GM21515 (cell line): ENCODE data around the gene NTM.

Experiments used
- ATAC-seq: cut with Tn5 transposase; IDR thresholded peaks from one replicate; pipeline ENCODE4 v1.9.1; 2021; ENCODE audit not compliant: unreplicated experiment

NTM gene

DNA sequence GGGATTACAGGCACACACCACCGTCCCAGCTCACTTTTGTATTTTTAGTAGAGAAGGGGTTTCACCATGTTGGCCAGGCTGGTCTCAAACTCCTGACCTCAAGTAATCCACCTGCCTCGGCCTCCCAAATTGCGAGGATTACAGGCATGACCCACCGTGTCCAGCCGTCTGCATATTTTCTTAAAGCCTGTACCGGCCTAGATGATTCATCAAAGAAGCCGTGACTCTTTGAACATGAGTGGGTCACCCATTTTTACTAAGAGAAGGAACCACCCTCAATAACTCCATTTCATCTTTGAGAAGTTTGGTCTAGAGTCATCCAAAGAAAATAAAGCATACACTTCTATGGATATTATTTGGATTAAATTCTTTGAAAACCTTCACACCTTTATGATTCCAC, 388.3 kb downstream of the NTM start:
- ATAC-seq: no peak

DNA sequence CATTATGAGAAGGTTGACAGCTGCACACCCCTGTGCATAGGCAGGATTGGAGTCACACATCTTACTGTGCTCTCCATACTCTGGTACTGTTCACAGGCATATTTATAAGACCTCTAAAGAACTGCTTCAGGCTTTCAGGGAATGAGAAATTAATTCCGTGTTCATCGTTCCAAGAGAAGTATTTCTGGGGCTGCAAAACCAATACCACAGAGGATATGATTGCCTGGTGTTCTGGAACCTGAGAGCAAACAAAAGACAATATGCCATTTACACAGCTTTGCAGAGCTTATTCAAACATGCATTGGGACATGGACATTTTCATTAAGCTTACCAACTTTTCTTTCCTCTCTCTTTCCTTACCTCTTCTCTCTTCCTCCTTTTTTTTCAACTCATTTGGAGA, 388.7 kb downstream of the NTM start:
- ATAC-seq: no peak

DNA sequence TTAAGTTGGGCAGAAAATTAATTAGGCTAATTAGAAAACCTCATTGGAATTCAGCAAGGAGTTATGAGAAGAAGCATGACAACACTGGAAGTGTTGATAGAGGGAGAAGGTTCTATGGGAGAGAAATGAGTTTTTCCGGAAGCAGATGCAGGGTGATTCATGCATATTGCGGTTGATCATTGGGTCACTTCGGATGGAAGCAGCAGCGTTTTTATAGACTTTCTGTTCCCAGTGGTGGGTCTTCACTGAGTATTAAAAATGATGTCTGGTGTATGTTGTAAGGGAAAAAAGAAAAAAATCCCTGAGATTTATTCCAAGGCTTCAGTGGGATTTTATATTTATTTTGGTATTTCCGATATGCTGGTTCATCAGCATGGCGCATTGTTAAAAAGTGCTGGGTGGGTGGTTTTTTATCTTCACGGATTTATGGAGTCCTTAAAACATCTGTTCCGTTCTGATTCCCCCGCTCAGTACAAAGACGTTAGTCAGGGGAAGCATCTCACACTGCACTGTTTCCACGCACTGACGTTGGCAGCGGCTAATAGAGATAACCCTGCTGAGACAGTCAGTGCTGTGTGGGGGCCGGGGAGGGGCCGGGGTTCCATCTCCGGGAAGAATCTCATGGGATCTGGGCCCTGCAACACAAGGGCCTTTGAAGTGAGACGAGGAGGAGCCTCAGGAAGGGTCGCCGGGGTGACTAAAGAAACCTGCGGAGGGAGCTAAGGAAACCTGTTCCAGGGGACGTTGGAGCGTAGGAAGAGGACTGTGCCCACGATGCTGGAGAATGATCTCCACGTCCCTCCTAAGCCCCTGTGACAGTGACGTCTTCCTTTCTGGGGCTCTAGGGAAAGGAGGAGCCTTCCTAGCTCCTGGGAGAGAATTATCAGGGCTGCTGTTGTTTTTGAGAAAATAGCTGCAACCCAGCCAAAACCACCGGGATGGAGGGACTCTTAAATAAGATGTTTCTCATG, 390.0 kb downstream of the NTM start:
- no peak for ATAC-seq

DNA sequence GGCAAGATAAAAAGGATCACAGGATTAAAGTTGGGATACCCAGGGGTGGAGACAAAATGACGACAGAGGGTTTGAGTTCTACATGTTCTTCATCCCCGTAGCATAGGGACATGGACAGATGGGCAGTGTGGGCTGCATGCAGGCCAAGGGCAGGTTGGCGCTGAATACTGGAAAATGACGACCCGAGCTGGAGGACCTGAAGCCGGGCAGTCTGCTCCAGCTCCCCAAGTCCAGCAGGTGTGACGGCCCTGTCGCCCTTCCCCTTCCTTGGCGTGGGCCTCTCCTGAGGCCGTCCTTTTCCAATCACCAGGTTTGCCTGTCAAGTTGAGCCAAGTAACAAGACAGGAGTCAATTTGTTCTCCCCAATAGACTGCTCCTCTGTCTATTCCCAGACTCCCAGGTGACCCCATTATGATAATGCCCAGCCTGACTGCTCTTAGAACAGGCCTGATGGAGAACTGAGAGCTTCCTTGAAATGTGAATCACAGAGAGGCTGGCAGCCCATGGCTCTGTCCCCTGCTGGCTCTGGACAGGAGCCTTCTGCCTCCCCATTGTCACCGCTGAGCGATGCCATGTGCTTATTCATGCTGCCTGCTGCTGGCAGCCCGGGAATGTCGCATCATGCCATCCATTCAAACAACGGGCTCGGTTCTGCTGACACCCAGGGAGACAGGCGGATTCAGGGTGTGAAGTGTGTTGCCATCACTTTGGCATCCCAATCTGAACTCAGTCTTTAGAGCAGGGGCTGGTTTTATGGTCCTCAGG, 392.1 kb downstream of the NTM start:
- ATAC-seq: no peak

DNA sequence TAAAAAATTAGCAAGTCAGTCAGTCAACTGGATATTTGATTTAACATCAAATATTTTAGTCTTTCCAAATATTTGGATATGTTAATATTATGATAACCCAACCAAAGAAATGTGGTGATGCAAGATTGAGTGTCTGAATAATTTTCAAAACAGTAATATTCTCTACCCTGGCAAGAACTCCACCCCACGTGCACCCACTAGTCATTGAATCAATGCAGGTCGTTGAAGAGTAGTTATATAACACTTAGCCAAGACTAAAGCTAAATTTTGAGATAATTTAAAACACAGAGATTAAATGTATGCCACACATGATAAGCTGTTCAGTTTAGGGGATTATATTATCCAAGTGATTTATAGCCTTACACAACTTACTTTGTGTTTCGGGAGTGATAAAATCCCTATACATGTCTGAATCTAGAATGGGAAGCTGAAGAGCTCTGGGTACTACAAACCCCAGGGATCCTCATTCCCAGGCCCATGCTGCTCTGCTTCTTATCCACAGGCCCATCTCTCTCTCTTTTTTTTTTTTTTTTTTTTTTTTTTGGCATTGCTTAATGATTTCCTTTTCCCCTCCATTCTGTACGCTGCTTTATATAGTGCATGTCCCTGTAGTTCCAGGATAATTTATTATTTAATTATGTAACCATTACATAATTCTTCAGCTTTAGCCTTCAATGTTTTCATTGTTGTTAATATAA, 392.9 kb downstream of the NTM start:
- no peak for ATAC-seq

DNA sequence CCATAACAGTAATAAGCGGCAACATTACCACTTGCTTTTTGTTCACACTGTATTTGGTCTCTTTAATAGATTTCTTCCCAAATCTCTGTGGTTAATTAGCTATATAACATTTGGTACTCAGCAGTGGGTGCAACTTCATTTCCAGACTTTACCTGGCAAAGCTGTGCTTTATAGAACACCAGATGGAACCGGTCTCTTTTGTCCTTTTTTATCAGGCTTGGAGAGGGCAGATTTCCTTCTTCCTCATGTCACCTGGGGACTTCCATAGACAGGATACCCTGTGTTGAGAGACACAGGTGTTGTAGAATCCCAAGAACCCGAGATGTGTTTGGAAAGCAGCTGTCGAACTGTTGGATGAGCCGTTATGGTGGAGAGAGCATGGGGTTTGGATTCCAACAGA, 393.7 kb downstream of the NTM start:
- ATAC-seq: no peak

DNA sequence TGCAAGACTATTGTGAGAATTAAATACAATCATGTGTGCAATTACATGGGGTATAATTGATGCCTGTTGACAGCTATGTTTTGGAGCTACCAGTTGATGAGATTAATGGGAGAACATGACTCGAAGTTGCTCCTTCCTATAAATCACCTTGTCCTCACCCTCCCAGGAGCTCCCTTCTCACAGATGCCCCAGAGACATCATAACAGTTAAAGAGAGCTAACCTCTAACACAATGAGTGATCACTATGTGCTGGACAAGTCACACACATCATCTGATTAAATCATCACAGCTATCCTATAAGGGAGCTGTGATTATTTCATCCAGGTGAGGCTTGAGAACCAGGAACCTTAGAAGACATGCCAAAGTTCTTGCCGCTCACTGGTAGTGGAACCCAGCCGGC, 394.2 kb downstream of the NTM start:
- no peak for ATAC-seq

DNA sequence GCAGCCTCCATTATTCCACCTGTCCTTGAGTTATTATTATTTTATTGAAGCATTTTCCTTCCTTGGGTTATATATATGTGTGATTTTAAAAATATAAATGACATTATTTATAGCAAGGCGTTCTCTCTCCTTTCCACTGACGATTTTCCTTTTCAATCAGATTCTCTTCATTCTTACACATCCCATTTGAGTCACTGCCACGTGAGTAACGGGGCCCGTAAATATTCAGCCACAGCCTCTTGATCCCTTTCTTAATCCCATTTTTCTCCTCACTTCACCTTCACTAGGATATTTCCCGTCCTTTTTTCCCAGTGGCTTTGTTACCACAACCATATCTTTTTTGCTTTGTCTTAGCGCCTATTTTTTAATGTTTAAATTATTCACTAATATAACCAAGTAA, 396.2 kb downstream of the NTM start:
- ATAC-seq: no peak

DNA sequence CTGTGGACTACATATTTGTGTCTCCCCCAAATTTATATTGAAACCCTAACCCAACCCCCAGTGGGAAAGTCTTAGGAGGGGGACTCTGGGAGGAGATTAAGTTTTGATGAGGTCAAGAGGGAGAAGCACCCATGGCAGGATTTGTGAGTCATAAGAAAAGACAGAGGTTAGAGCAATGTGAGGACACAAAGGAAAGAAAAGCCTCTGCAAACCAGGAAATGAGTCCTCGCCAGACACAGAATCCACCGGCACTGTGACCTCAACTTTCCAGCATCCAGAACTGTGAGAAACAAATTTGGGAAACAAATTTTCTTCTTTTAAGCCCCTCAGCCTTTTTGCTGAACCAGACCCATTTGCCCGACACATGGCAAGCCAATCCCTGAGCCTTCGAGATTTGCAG, 397.0 kb downstream of the NTM start:
- no peak for ATAC-seq

DNA sequence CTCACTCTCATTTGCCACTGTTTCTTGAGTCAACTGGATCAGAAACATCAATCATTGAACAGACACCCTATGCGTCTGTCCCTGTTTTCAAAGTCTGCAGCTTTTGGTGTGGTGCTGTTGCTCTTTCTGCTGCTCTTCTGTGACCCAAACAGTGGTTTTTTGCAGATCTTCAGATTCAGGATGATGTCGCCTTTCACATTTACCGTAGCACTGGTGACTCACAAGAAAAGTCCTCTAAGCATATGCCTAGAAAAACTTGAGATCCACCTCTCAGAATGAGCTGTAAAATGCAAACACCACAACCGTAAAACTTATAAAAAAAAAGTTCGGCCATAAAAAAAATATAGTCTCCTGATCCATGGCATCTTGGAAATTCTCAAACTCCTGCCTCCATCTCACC, 400.4 kb downstream of the NTM start:
- ATAC-seq: no peak

DNA sequence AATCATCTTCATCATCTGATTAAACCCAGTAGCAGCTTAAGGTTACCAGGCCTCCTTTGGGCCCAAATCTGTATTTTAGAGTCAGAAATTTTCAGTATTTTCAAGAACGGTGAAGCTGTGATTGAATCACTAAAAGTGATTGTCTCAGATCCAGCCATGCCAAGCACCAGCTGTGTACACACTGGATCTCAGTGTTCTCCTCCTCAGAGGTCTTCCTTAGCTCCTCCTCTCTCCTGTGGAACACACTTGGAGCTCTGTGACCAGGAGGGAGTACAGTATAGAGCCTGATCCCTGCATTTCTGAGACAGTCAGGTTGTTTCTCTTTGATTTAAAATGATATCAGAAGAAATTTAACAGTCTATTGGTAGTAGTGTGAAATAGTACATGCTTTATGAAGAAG, 401.1 kb downstream of the NTM start:
- no peak for ATAC-seq

DNA sequence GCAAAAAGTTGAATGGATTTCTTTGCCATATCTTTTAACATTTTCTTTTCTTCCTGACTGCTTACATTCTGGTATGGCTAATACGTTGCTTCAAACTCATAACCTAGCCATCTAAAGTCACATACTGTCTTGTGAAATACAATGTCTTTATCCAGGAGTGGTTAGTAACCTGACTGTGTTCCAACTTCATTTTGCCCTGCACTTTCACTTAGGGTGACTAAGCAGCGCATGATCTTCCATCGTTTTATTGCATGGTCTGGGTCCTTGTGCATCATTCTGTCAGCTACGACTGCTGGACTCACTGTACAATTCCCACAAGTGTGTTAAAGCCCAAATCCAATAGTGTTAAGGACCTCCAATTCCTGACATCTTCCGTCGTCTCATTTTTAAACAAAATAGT, 403.2 kb downstream of the NTM start:
- ATAC-seq: no peak

DNA sequence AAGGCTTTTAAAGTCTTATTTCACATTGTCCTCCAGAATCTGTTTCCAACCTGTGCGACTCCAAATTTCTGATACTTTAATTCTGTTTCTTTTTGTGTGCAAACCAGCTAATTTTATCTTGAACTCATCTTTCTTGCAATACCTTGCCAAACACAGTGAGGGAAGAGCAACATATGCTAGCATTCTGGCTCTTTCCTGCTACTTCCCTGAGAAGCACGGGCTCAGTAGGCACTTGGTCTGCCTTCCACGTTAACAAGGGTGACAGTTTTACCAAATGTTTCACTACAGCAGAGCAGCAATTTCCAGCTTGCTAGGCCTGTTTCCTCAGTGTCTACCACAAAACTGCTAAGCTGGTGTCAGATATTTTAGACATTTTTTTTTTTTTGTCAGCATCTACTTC, 405.8 kb downstream of the NTM start:
- no peak for ATAC-seq

DNA sequence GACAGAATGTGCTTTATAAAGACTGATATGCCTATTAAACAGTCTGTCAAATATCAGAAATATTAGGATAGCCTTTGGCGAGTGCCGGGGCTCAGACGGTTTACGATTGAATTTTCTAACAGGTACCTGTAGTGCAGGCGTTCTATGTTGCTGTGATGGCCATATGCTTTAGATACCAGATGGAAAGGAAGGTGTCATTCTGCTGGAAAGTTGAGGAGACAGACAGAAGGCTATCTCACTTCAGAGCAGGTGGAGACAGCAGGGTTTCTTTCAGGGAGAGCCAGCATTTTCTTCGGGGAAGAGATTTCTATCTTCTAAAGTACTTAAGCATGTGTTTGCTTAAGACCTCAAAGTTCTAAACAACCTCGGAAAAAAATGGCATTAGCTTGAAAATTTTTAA, 415.4 kb downstream of the NTM start:
- no peak for ATAC-seq

DNA sequence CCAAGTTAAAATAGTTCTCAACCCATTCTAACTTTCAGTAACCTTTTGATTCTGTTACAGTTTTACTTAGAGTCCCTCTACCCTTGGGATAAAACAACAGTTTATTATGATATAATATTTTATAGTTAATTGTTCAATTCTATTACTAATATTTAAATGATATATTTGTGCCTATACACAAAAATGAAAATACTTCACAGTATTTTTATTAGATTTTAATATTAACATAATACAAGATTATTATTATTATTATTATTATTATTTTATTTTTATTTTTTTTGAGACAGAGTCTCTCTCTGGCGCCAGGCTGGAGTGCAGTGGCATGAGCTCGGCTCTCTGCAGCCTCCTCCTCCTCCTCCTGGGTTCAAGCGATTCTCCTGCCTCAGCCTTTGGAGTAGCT, 416.7 kb downstream of the NTM start:
- no peak for ATAC-seq

DNA sequence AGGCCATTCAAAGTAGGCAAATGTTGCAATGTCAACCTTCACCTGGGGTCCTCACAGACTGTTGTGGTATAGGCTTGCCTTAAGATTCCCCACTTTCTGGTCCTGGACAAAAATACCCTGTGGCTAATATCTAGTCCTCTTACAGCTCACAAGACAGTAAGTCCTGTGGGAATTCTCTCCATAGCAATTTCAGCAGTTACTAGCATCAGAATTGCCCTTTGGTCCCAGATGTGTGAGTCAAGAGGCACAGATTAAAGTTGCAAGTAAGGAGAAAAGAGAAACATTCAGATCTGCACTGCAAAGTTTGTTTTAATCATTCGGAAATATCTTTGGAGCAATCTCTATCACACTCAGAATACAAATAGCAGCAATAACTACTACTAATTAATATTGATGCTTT, 420.2 kb downstream of the NTM start:
- ATAC-seq: no peak

DNA sequence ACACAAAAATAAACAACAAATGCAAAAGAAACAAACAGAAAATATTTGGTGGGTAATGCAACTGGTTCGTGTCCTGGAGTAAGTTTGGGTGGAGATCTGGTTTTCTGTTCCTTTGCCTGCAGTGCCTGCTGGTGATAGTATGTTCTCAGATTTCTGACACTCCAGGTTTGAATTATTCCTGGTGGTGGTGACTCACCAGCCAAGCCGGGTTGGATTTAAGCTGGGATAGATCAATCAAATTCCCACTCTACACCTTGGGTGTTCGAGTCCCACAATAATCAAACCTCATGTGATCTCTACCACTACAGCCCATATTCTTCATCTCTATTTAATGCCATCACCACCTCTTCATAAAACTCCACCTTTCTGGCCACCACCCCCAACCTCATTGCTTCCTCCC, 421.8 kb downstream of the NTM start:
- no peak for ATAC-seq

DNA sequence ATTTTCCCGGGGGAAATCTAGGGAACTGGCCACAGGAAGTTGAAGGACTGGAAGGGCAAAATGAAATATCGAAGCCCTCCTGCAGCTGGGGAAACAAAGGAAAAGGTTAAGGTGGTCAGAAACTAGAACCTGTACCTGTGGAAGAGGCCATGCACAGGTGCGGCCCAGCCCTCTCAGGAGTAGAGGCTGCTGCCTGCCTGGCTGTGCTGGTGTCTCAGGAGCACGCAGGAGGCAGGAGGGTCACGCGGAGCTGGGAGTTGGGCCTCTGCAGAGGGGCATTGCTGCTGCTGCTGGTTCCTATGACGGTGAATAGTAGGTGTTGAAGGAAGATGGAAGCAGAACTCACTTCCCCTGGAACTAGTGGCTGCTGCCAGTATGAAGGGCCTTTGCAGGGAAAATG, 425.7 kb downstream of the NTM start:
- ATAC-seq: no peak

DNA sequence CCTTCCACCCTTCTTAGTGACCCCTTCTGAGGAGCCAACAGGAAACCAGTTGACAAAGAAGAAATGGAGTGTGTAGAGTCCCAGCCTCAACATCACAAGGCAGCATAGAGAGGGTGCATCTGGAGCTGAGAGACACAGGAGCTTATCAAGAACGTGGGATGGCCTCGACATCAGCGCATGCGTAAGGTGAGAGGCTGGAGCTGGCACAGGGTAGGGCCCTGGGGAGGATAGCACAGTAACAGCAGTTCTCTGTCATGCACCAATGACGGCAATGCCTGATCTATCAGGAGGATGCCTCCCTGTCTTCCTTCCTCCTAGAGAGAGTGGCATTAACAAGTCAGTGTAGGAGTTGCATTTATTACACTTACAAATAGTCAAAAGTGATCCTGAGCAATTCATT, 426.1 kb downstream of the NTM start:
- no peak for ATAC-seq

DNA sequence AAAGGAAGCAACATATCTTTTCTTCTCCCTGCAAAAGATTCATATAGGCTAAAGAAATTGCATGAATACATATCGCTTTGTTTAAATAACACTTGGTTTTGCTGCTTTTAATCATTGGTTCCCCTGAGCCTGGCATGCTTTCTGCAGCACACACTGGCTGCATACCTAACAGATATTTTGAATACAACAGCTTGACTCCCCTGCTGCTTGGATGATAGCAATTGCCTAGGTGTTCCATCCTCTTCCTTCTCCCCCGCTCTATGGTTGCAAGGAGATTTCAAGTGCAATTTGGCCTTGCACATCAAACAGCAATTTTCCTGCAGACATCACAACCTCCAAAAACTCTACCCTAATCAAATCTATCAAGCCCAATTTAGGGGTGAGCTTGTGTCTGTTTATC, 430.0 kb downstream of the NTM start:
- ATAC-seq: no peak

DNA sequence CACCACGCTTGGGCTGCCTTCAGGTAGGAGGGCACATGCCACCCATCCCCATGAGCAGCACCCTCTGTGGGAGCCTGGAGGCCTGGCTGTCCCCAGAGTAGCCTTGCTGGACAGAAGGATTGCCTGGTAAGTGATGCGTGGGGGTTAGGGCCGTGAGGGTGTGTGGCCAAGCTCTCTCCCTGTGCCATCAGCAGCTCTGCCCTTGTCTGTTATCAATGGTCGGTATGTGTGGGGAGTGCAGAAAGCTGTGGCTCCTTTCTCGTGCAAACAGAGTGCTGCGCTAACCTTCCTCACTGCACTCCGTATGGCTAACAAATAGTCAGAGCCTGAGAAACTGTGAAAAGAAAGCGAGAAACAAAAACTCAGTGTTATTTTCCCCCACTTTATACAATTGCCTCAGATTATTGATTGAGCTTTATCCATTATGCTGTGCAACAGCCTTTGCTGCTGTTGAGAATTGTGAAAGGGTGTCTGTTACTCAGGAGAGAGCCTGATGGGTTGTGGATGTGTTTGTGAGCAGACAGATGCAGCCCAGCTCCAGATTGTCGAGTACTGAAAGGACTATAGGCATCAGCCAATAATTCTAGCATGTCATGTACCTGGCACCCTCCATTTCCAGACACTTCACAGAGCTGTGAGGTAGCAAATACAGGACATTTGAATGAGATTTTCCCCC, 432.2 kb downstream of the NTM start:
- ATAC-seq: no peak
